IPS-18a (cell line): ENCODE data around the gene ST3GAL2.

Experiments used
- H3K27ac ChIP-seq: one replicate; pipeline ENCODE4 v1.5.1; 2013; ENCODE audit warnings: low read length
- H3K27me3 ChIP-seq: one replicate; pipeline ENCODE4 v1.6.1; 2013; ENCODE audit warnings: mild to moderate bottlenecking, low read length; ENCODE audit not compliant: control insufficient read depth, insufficient read depth
- H3K36me3 ChIP-seq: one replicate; pipeline ENCODE4 v1.6.1; 2013; ENCODE audit warnings: low read depth, low read length; ENCODE audit not compliant: control insufficient read depth
- H3K4me1 ChIP-seq: one replicate; pipeline ENCODE4 v1.6.1; 2013; ENCODE audit warnings: low read depth, low read length; ENCODE audit not compliant: control insufficient read depth
- H3K4me3 ChIP-seq: one replicate; pipeline ENCODE4 v1.5.1; 2013; ENCODE audit warnings: low read length
- H3K9ac ChIP-seq: one replicate; pipeline ENCODE4 v1.6.1; 2013; ENCODE audit warnings: mild to moderate bottlenecking, low read length, moderate library complexity
- H3K9me3 ChIP-seq: one replicate; pipeline ENCODE4 v1.6.1; 2013; ENCODE audit warnings: low read depth, low read length; ENCODE audit not compliant: control insufficient read depth

ST3GAL2 gene

GRCh38 chr16:70474320-70475053 is 35.6 kb upstream of the ST3GAL2 start:
- Histone ChIP-seq H3K36me3 (no peaks in the 10 kb centered on the region), H3K4me3 (no peak overlapping the region), H3K9me3 (no peaks in the 10 kb centered on the region), H3K27ac (no peak overlapping the region), H3K9ac (no peak overlapping the region), H3K27me3 (no peaks in the 10 kb centered on the region), H3K4me1 (no peaks in the 10 kb centered on the region)

- no peaks in the 10 kb centered on the region for H3K4me1 ChIP-seq
- no peak overlapping the region for H3K9ac ChIP-seq
- no peaks in the 10 kb centered on the region for H3K27me3 ChIP-seq
- no peak overlapping the region for H3K4me3 ChIP-seq
- H3K27ac ChIP-seq = no peak overlapping the region
- no peaks in the 10 kb centered on the region for H3K9me3 ChIP-seq
- H3K36me3 ChIP-seq = no peaks in the 10 kb centered on the region
These were observed 34.8 kb upstream of the ST3GAL2 start for GRCh38 chr16:70473446-70474319.

GRCh38 chr16:70472786-70473433 is 34.0 kb upstream of the ST3GAL2 start:
- Histone ChIP-seq H3K4me1 (no peaks in the 10 kb centered on the region), H3K9me3 (no peaks in the 10 kb centered on the region), H3K36me3 (no peaks in the 10 kb centered on the region)

GRCh38 chr16:70470927-70471341 is 32.0 kb upstream of the ST3GAL2 start:
- H3K27ac ChIP-seq = no peak overlapping the region
- no peaks in the 10 kb centered on the region for H3K4me1 ChIP-seq
- no peaks in the 10 kb centered on the region for H3K27me3 ChIP-seq
- H3K36me3 ChIP-seq = no peaks in the 10 kb centered on the region
- no peaks in the 10 kb centered on the region for H3K9me3 ChIP-seq
- H3K4me3 ChIP-seq = no peak overlapping the region
- no peak overlapping the region for H3K9ac ChIP-seq

More at GRCh38 chr16:70472786-70473433, 34.0 kb upstream of the ST3GAL2 start:
- H3K9ac ChIP-seq = no peak overlapping the region
- H3K27ac ChIP-seq = no peak overlapping the region
- H3K4me3 ChIP-seq = no peak overlapping the region
- H3K27me3 ChIP-seq = no peaks in the 10 kb centered on the region

- H3K4me3 ChIP-seq = no peak overlapping the region
- H3K27ac ChIP-seq = no peak overlapping the region
- no peaks in the 10 kb centered on the region for H3K27me3 ChIP-seq
- H3K9me3 ChIP-seq = no peaks in the 10 kb centered on the region
- no peak overlapping the region for H3K9ac ChIP-seq
- no peaks in the 10 kb centered on the region for H3K36me3 ChIP-seq
- H3K4me1 ChIP-seq = no peaks in the 10 kb centered on the region
These were observed 31.4 kb upstream of the ST3GAL2 start for GRCh38 chr16:70470141-70470926.

- H3K9me3 ChIP-seq = no peaks in the 10 kb centered on the region
- no peak overlapping the region for H3K9ac ChIP-seq
These were observed 30.1 kb upstream of the ST3GAL2 start for GRCh38 chr16:70468776-70469525.

GRCh38 chr16:70467608-70468007 is 28.7 kb upstream of the ST3GAL2 start:
- no peak overlapping the region for H3K27ac ChIP-seq
- H3K4me3 ChIP-seq = no peak overlapping the region
- no peak overlapping the region for H3K9ac ChIP-seq
- no peaks in the 10 kb centered on the region for H3K36me3 ChIP-seq
- H3K4me1 ChIP-seq = no peaks in the 10 kb centered on the region
- no peaks in the 10 kb centered on the region for H3K9me3 ChIP-seq
- H3K27me3 ChIP-seq = no peaks in the 10 kb centered on the region

More at GRCh38 chr16:70468776-70469525, 30.1 kb upstream of the ST3GAL2 start:
- H3K4me3 ChIP-seq = no peak overlapping the region
- no peaks in the 10 kb centered on the region for H3K36me3 ChIP-seq
- H3K4me1 ChIP-seq = no peaks in the 10 kb centered on the region
- H3K27ac ChIP-seq = no peak overlapping the region
- H3K27me3 ChIP-seq = no peaks in the 10 kb centered on the region

GRCh38 chr16:70467113-70467512 is 28.2 kb upstream of the ST3GAL2 start:
- Histone ChIP-seq H3K27me3 (no peaks in the 10 kb centered on the region), H3K27ac (no peak overlapping the region), H3K36me3 (no peaks in the 10 kb centered on the region), H3K9ac (no peak overlapping the region), H3K9me3 (no peaks in the 10 kb centered on the region), H3K4me1 (no peaks in the 10 kb centered on the region), H3K4me3 (no peak overlapping the region)

- no peaks in the 10 kb centered on the region for H3K27me3 ChIP-seq
- H3K9me3 ChIP-seq = no peaks in the 10 kb centered on the region
- no peak overlapping the region for H3K9ac ChIP-seq
- no peak overlapping the region for H3K4me3 ChIP-seq
- no peaks in the 10 kb centered on the region for H3K4me1 ChIP-seq
- H3K27ac ChIP-seq = no peak overlapping the region
- no peaks in the 10 kb centered on the region for H3K36me3 ChIP-seq
These were observed 27.8 kb upstream of the ST3GAL2 start for GRCh38 chr16:70466805-70467076.

GRCh38 chr16:70465999-70466804 is 27.3 kb upstream of the ST3GAL2 start:
- Histone ChIP-seq H3K27ac (no peak overlapping the region), H3K9ac (no peak overlapping the region), H3K4me1 (no peaks in the 10 kb centered on the region), H3K36me3 (no peaks in the 10 kb centered on the region), H3K27me3 (no peaks in the 10 kb centered on the region), H3K9me3 (no peaks in the 10 kb centered on the region), H3K4me3 (no peak overlapping the region)
